Measurements from ENCODE around the gene VWF. TPM values are rescaled to one million over a fixed set of nuclear protein-coding genes. Genes with fewer than 3 reads are reported as not detected.
"Not testable (repeated sequence)": the region's sequence is repeated elsewhere in the genome, so short reads cannot be mapped to it uniquely, and the experiment has no call there.

The VWF gene
- total and polyA plus RNA-seq, 2 of the 13 experiments (the other 11 are each of a cell fraction or from before 2014, with no cell fraction given): 0.20 to 0.25 TPM

- TF ChIP-seq ZGPAT (CRISPR knock-in tag; IDR thresholded peaks at IDR 0.05) (no peak), ZNF441 (CRISPR knock-in tag; IDR thresholded peaks at IDR 0.05; ENCODE audit: borderline replicate concordance) (no peak)
Measured at GRCh38 chr12:6026998-6027397, 97.5 kb downstream of the VWF start (continued).

GRCh38 chr12:6025703-6026298, 98.7 kb downstream of the VWF start:
- FAIRE-seq; intact Hi-C loops (cut with micrococcal nuclease; ENCODE audit: unreplicated experiment); H3K27ac ChIP-seq (ENCODE audit: extremely low read length, insufficient read depth, low read length): not testable (repeated sequence)

GRCh38 chr12:6024066-6024465, 100.4 kb downstream of the VWF start:
- POLR2A ChIA-PET; H3K36me3 ChIP-seq (replicated peaks in 1 of 2; ENCODE audit: control insufficient read depth in 1 of 2, insufficient read depth in 2 of 2, low read length in 2 of 2); DNase-seq (ENCODE audit: low spot score); H3K4me2 ChIP-seq (ENCODE audit: low read depth, low read length); H3K4me1 ChIP-seq (ENCODE audit: insufficient read depth, low read length); H3K27me3 ChIP-seq (ENCODE audit: control insufficient read depth in 1 of 2, insufficient read depth in 2 of 2, low read length in 2 of 2); H3K9me3 ChIP-seq (ENCODE audit: low read length); in situ Hi-C loops (cut with HindIII; ENCODE audit: extremely low pct_ligation_motif_present, low pct_unique_long_range_greater_than_20kb); BruUV-seq (replicated peaks); H4K20me1 ChIP-seq (ENCODE audit: insufficient read depth, low read length); H3K4me3 ChIP-seq (replicated peaks in 1 of 3; ENCODE audit: insufficient read depth in 1 of 3, low read depth in 2 of 3, low read length in 3 of 3); CTCF ChIA-PET (ENCODE audit: low intra/inter-chr PET ratio, low total read pairs); H2AFZ ChIP-seq (ENCODE audit: low read length); ATAC-seq; intact Hi-C loops (cut with micrococcal nuclease; ENCODE audit: unreplicated experiment); FAIRE-seq; H3K27ac ChIP-seq (ENCODE audit: extremely low read length, insufficient read depth, low read length); H3K79me2 ChIP-seq (ENCODE audit: insufficient read depth, low read length); H3K9ac ChIP-seq (ENCODE audit: insufficient read depth, low read depth, low read length): not testable (repeated sequence)
- 30% methylated on average over 2 of the region's 2 CpGs for WGBS (ENCODE audit: low lambda C conversion rate)

More at GRCh38 chr12:6025703-6026298, 98.7 kb downstream of the VWF start:
- H3K4me1 ChIP-seq (ENCODE audit: insufficient read depth, low read length); H3K9ac ChIP-seq (ENCODE audit: insufficient read depth, low read depth, low read length); DNase-seq (ENCODE audit: low spot score); ATAC-seq; POLR2A ChIA-PET; H4K20me1 ChIP-seq (ENCODE audit: insufficient read depth, low read length); CTCF ChIA-PET (ENCODE audit: low intra/inter-chr PET ratio, low total read pairs); BruUV-seq (replicated peaks); H3K79me2 ChIP-seq (ENCODE audit: insufficient read depth, low read length); in situ Hi-C loops (cut with HindIII; ENCODE audit: extremely low pct_ligation_motif_present, low pct_unique_long_range_greater_than_20kb); H3K9me3 ChIP-seq (ENCODE audit: low read length); H3K4me3 ChIP-seq (replicated peaks in 1 of 3; ENCODE audit: insufficient read depth in 1 of 3, low read depth in 2 of 3, low read length in 3 of 3); H2AFZ ChIP-seq (ENCODE audit: low read length); H3K4me2 ChIP-seq (ENCODE audit: low read depth, low read length); H3K27me3 ChIP-seq (ENCODE audit: control insufficient read depth in 1 of 2, insufficient read depth in 2 of 2, low read length in 2 of 2); H3K36me3 ChIP-seq (replicated peaks in 1 of 2; ENCODE audit: control insufficient read depth in 1 of 2, insufficient read depth in 2 of 2, low read length in 2 of 2): not testable (repeated sequence)
- WGBS (ENCODE audit: low lambda C conversion rate): 37% methylated on average over 6 of the region's 9 CpGs

All from HepG2 (cell line).